ENCODE results near the gene BRINP1.

DNA sequence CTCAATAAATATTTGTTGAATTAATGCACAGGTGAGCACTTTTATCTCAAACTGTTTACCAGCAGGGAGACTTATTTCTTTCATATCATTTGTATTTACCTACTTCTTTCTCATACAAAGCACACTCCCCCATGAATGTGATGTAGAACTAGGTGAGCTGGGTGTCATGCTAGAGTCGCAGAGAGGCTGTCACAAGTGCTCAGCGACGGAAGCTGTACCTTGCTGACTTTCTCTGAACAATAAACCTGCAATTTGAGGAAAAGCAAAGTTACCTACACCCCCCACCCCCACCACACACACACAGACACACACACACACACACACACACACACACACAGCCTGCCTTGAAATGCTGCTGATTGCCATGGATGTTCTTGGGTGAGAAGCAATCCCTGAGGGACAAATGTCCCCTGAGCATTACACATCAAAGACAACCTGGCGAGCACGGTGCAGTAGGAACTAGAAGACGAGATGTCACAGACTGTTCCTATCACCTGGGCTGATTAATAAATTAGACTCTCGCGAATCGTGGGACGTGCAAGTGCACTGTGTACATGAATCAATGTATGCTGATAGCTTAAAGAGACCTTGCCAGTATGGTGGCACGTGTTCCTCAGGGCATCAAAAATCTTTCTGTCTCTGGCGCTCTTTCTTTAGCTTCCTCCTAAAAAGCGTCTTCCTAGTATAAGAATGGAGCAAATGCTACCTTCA is 66.1 kb downstream of the BRINP1 start:
- TF ChIP-seq, protein P1, sequence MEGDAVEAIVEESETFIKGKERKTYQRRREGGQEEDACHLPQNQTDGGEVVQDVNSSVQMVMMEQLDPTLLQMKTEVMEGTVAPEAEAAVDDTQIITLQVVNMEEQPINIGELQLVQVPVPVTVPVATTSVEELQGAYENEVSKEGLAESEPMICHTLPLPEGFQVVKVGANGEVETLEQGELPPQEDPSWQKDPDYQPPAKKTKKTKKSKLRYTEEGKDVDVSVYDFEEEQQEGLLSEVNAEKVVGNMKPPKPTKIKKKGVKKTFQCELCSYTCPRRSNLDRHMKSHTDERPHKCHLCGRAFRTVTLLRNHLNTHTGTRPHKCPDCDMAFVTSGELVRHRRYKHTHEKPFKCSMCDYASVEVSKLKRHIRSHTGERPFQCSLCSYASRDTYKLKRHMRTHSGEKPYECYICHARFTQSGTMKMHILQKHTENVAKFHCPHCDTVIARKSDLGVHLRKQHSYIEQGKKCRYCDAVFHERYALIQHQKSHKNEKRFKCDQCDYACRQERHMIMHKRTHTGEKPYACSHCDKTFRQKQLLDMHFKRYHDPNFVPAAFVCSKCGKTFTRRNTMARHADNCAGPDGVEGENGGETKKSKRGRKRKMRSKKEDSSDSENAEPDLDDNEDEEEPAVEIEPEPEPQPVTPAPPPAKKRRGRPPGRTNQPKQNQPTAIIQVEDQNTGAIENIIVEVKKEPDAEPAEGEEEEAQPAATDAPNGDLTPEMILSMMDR (IDR thresholded peaks at IDR 0.05), result no peak
- TF ChIP-seq POLR2AphosphoS5 (IDR thresholded peaks at IDR 0.05), result no peak

Measured in suprapubic skin (tissue), 3 donors.